Neural cell (in vitro differentiated cells): ENCODE measurements around the gene PRIM1.

ENCODE experiments used
- CTCF ChIP-seq: fragments of 450-650 bp; IDR thresholded peaks from 2 replicates; pipeline ENCODE4 v1.5.1; 2014; ENCODE audit warnings: antibody characterized with exemption, mild to moderate bottlenecking, moderate library complexity; ENCODE audit not compliant: poor library complexity, severe bottlenecking
- EZH2 ChIP-seq: fragments of 200-600, 300-800 bp; shearing (Covaris generic), sonication (generic); IDR thresholded peaks from 2 replicates; pipeline ENCODE4 v1.6.1; 2014; ENCODE audit warnings: antibody characterized with exemption, low read length, borderline replicate concordance, mild to moderate bottlenecking; ENCODE audit not compliant: insufficient read depth, poor library complexity, severe bottlenecking
- POLR2AphosphoS5 ChIP-seq: IDR thresholded peaks from 2 replicates; pipeline ENCODE4 v1.6.1; 2012
- RAD21 ChIP-seq: fragments of 450-650 bp; conservative IDR thresholded peaks from 2 replicates; pipeline ENCODE4 v1.6.1; 2014; ENCODE audit warnings: antibody characterized with exemption, mild to moderate bottlenecking, moderate library complexity
- SMC3 ChIP-seq: fragments of 450-650 bp; conservative IDR thresholded peaks from 2 replicates; pipeline ENCODE4 v1.6.1; 2014; ENCODE audit warnings: antibody characterized with exemption, mild to moderate bottlenecking, moderate library complexity; ENCODE audit not compliant: poor library complexity
- TAF1 ChIP-seq: IDR thresholded peaks from 2 replicates; pipeline ENCODE4 v1.6.1; 2012; ENCODE audit warnings: low read depth

GRCh38 chr12:56714431-56714929 is 37.6 kb downstream of the PRIM1 start:
- TF ChIP-seq EZH2 (no peak), CTCF (no peak), RAD21 (no peak), POLR2AphosphoS5 (no peak), SMC3 (no peak), TAF1 (no peak)
